HepG2 (cell line): ENCODE measurements around the gene CYP4F8. TPM values are rescaled to one million over a fixed set of nuclear protein-coding genes. Genes with fewer than 3 reads are reported as not detected.
A peak's percentile ranks its signal among the peaks of the same experiment; 100 is the strongest.

Source experiments
- CAMTA2 ChIP-seq: sonication (generic); formaldehyde crosslinking; IDR thresholded peaks from 2 replicates; pipeline ENCODE4 v1.4.0; 2020; ENCODE audit warnings: mild to moderate bottlenecking, missing genetic modification reagents, borderline replicate concordance
- E2F5 ChIP-seq: sonication (generic); formaldehyde crosslinking; conservative IDR thresholded peaks from 2 replicates; pipeline ENCODE4 v1.4.0; 2020; ENCODE audit warnings: missing genetic modification reagents
- ESRRA ChIP-seq: sonication (generic); formaldehyde crosslinking; IDR thresholded peaks from 2 replicates; pipeline ENCODE4 v1.5.1; 2020; ENCODE audit warnings: mild to moderate bottlenecking, low read depth, missing genetic modification reagents
- HMGA1 ChIP-seq: sonication (generic); formaldehyde crosslinking; conservative IDR thresholded peaks from 2 replicates; pipeline ENCODE4 v1.4.0; 2020; ENCODE audit warnings: missing genetic modification reagents
- LBX2 ChIP-seq: sonication (generic); formaldehyde crosslinking; IDR thresholded peaks from 2 replicates; pipeline ENCODE4 v1.5.0; 2020; ENCODE audit warnings: missing genetic modification reagents, mild to moderate bottlenecking, borderline replicate concordance
- PBX3 ChIP-seq: sonication (generic); formaldehyde crosslinking; IDR thresholded peaks from 2 replicates; pipeline ENCODE4 v1.8.1; 2023; ENCODE audit warnings: missing genetic modification reagents, inconsistent platforms, borderline replicate concordance
- REST ChIP-seq, 2 experiments: IDR thresholded peaks; 2 replicates each; pipeline ENCODE4 v1.6.1; 2011 to 2012; ENCODE audit warnings: low read length in 2 of 2, borderline replicate concordance in 1 of 2, low read depth in 1 of 2, mild to moderate bottlenecking in 1 of 2, moderate library complexity in 1 of 2
- RNF219 ChIP-seq: sonication (generic); formaldehyde crosslinking; IDR thresholded peaks from 2 replicates; pipeline ENCODE4 v1.5.0; 2020; ENCODE audit warnings: mild to moderate bottlenecking, missing genetic modification reagents
- TBX3 ChIP-seq: fragments of 450-650 bp; IDR thresholded peaks from 2 replicates; pipeline ENCODE4 v1.6.1; 2017; ENCODE audit warnings: antibody characterized with exemption, mild to moderate bottlenecking, inconsistent platforms, borderline replicate concordance
- ZNF256 ChIP-seq: sonication (generic); formaldehyde crosslinking; conservative IDR thresholded peaks from 2 replicates; pipeline ENCODE4 v1.4.0; 2020; ENCODE audit warnings: missing genetic modification reagents
- ZNF280B ChIP-seq: sonication (generic); formaldehyde crosslinking; IDR thresholded peaks from 2 replicates; pipeline ENCODE4 v1.5.0; 2020; ENCODE audit warnings: missing genetic modification reagents, mild to moderate bottlenecking, borderline replicate concordance
- ZNF672 ChIP-seq: sonication (generic); formaldehyde crosslinking; IDR thresholded peaks from 2 replicates; pipeline ENCODE4 v1.8.1; 2022; ENCODE audit warnings: missing genetic modification reagents
- ZNF788 ChIP-seq: sonication (generic); formaldehyde crosslinking; IDR thresholded peaks from 2 replicates; pipeline ENCODE4 v1.5.0; 2020; ENCODE audit warnings: mild to moderate bottlenecking, missing genetic modification reagents, borderline replicate concordance
- ZNF841 ChIP-seq: sonication (generic); formaldehyde crosslinking; IDR thresholded peaks from 2 replicates; pipeline ENCODE4 v1.8.1; 2023; ENCODE audit warnings: missing genetic modification reagents, borderline replicate concordance
- ZNF883 ChIP-seq: sonication (generic); formaldehyde crosslinking; IDR thresholded peaks from 2 replicates; pipeline ENCODE4 v1.5.1; 2020; ENCODE audit warnings: mild to moderate bottlenecking, missing genetic modification reagents; ENCODE audit errors: not compliant biosample characterization
- polyA plus RNA-seq, 8 experiments: library from polyadenylated mRNA; depleted of rRNA in 3 of 8; stranded (reverse) in 7 of 8; unstranded in 1 of 8; fragments of >200 nt; fragmentation: Illumina TruSeq in 4 of 8; extraction: Trizol in 4 of 8; gene quantifications; 2 replicates each; pipeline versions ENCODE4 v1.2.1 to v1.2.3, GENCODE V29; 2011 to 2016; ENCODE audit warnings: low read depth in 4 of 8, missing spikeins in 1 of 8, mixed read lengths in 1 of 8; ENCODE audit not compliant: insufficient read depth in 1 of 8
- total RNA-seq, 5 experiments: library from RNA; depleted of rRNA; stranded (reverse); fragments of >200 nt; fragmentation: Illumina TruSeq; extraction: Trizol; gene quantifications; 2 replicates each; pipeline ENCODE4 v1.2.3, GENCODE V29; 2016; ENCODE audit warnings: low read depth in 1 of 5

Gene CYP4F8
- total and polyA plus RNA-seq, 2 of the 13 experiments (the other 11 are each of a cell fraction or from before 2014, with no cell fraction given), result not detected

GRCh38 chr19:15640904-15641597, 26.0 kb downstream of the CYP4F8 start (continued):
- TF ChIP-seq RNF219 (CRISPR knock-in tag) (no peak), PBX3 (CRISPR knock-in tag) (no peak), ZNF788 (CRISPR knock-in tag) (peak; percentile 73), ESRRA (CRISPR knock-in tag) (no peak), HMGA1 (CRISPR knock-in tag) (no peak), ZNF256 (no peak), CAMTA2 (CRISPR knock-in tag) (no peak), E2F5 (no peak), ZNF672 (CRISPR knock-in tag) (no peak), ZNF841 (no peak), TBX3 (no peak), ZNF280B (no peak; the same call in 1 of the 2 replicates), ZNF883 (CRISPR knock-in tag) (no peak), REST (IDR thresholded peaks at IDR 0.05; ENCODE audit: borderline replicate concordance in 1 of 2, low read depth in 1 of 2, low read length in 2 of 2) (no peak; a peak in 1 of 4 replicates), LBX2 (CRISPR knock-in tag) (no peak)
